ENCODE results near the gene FCGR1A. TPM values are rescaled to one million over a fixed set of nuclear protein-coding genes. Genes with fewer than 3 reads are reported as not detected.
"Not testable (repeated sequence)": the region's sequence is repeated elsewhere in the genome, so short reads cannot be mapped to it uniquely, and the experiment has no call there.

FCGR1A gene
- total RNA-seq, 1 donor from 2014 or later, result not detected

GRCh38 chr1:149746463-149747356 lies 35.8 kb upstream of the FCGR1A start:
- not testable (repeated sequence) for H3K27ac Mint-ChIP-seq; H3K9me3 ChIP-seq (ENCODE audit: low read depth); H2AFZ ChIP-seq (replicated peaks); H3K4me1 ChIP-seq; H3K79me2 ChIP-seq (ENCODE audit: low read depth); H3K4me1 Mint-ChIP-seq; H3F3A ChIP-seq (ENCODE audit: low read depth); H3K27ac ChIP-seq; H3K9me3 Mint-ChIP-seq; H3K9ac ChIP-seq; H3K36me3 Mint-ChIP-seq; H4K20me1 ChIP-seq (ENCODE audit: low read depth); H3K36me3 ChIP-seq; H3K4me3 Mint-ChIP-seq
- H3K27me3 Mint-ChIP-seq (ENCODE audit: insufficient read depth, low read depth), result peaks cover 15% of the 10 kb centered on the region
- Histone ChIP-seq H3K27me3 (peaks cover 31% of the 10 kb centered on the region), H3K4me2 (peak overlapping the region; percentile 70), H3K4me3 (peak overlapping the region; percentile 38)
- peak; percentile 30 for DNase-seq (ENCODE audit: low spot score)
- peak; percentile 68 for TF ChIP-seq EZH2 (IDR thresholded peaks at IDR 0.05)

GRCh38 chr1:149747359-149748143 lies 34.9 kb upstream of the FCGR1A start:
- not testable (repeated sequence) for H3K36me3 Mint-ChIP-seq; H3F3A ChIP-seq (ENCODE audit: low read depth); H3K79me2 ChIP-seq (ENCODE audit: low read depth); H3K27ac Mint-ChIP-seq; H3K36me3 ChIP-seq; H3K9ac ChIP-seq; DNase-seq (ENCODE audit: low spot score); H4K20me1 ChIP-seq (ENCODE audit: low read depth); H3K4me1 ChIP-seq; H3K27ac ChIP-seq; H3K9me3 Mint-ChIP-seq; H3K9me3 ChIP-seq (ENCODE audit: low read depth); H3K4me1 Mint-ChIP-seq; H2AFZ ChIP-seq (replicated peaks)
- Mint-ChIP-seq H3K27me3 (ENCODE audit: insufficient read depth, low read depth) (peaks cover 15% of the 10 kb centered on the region), H3K4me3 (peak overlapping the region; percentile 63)
- peak overlapping the region; percentile 65 for H3K4me2 ChIP-seq
- peaks cover 31% of the 10 kb centered on the region for H3K27me3 ChIP-seq
- TF ChIP-seq EZH2phosphoT487 (IDR thresholded peaks at IDR 0.05) (peak; percentile 36), EZH2 (IDR thresholded peaks at IDR 0.05) (peak; percentile 78)
- peak overlapping the region; percentile 36 for H3K4me3 ChIP-seq

GRCh38 chr1:149748144-149748500 lies 34.4 kb upstream of the FCGR1A start:
- peak; percentile 47 for DNase-seq (ENCODE audit: low spot score)
- H3K4me2 ChIP-seq, result peak overlapping the region; percentile 65
- not testable (repeated sequence) for H3K36me3 Mint-ChIP-seq

GRCh38 chr1:149750562-149750961 lies 31.9 kb upstream of the FCGR1A start:
- H3K79me2 ChIP-seq (ENCODE audit: low read depth); H3K4me1 Mint-ChIP-seq: not testable (repeated sequence)

More at GRCh38 chr1:149748144-149748500, 34.4 kb upstream of the FCGR1A start:
- H3K4me3 ChIP-seq, result peak overlapping the region; percentile 36
- not testable (repeated sequence) for H3K4me1 ChIP-seq; H3K36me3 ChIP-seq; H3K9me3 ChIP-seq (ENCODE audit: low read depth); H3K4me1 Mint-ChIP-seq; H3K27ac Mint-ChIP-seq; H3F3A ChIP-seq (ENCODE audit: low read depth); H4K20me1 ChIP-seq (ENCODE audit: low read depth); H3K27ac ChIP-seq; H2AFZ ChIP-seq (replicated peaks); H3K4me3 Mint-ChIP-seq; H3K9me3 Mint-ChIP-seq; H3K79me2 ChIP-seq (ENCODE audit: low read depth); H3K9ac ChIP-seq
- peaks cover 15% of the 10 kb centered on the region for H3K27me3 Mint-ChIP-seq (ENCODE audit: insufficient read depth, low read depth)
- peaks cover 31% of the 10 kb centered on the region for H3K27me3 ChIP-seq

GRCh38 chr1:149752186-149752585 lies 30.3 kb upstream of the FCGR1A start:
- DNase-seq (ENCODE audit: low spot score); H3K9ac ChIP-seq; H3K4me3 ChIP-seq; H3K4me2 ChIP-seq; H4K20me1 ChIP-seq (ENCODE audit: low read depth); H2AFZ ChIP-seq (replicated peaks); H3K4me1 Mint-ChIP-seq; H3K27ac ChIP-seq; H3K4me3 Mint-ChIP-seq; H3K9me3 Mint-ChIP-seq; H3K36me3 Mint-ChIP-seq; H3K9me3 ChIP-seq (ENCODE audit: low read depth); H3F3A ChIP-seq (ENCODE audit: low read depth); H3K36me3 ChIP-seq; H3K27me3 Mint-ChIP-seq (ENCODE audit: insufficient read depth, low read depth); H3K79me2 ChIP-seq (ENCODE audit: low read depth); H3K27ac Mint-ChIP-seq; H3K4me1 ChIP-seq: not testable (repeated sequence)
- peaks cover 16% of the 10 kb centered on the region for H3K27me3 ChIP-seq

More at GRCh38 chr1:149750562-149750961, 31.9 kb upstream of the FCGR1A start:
- peaks cover 31% of the 10 kb centered on the region for H3K27me3 ChIP-seq
- not testable (repeated sequence) for H3F3A ChIP-seq (ENCODE audit: low read depth); H3K4me1 ChIP-seq; H2AFZ ChIP-seq (replicated peaks); H3K9me3 ChIP-seq (ENCODE audit: low read depth); H3K9me3 Mint-ChIP-seq; H3K27ac Mint-ChIP-seq; H3K27ac ChIP-seq; H3K36me3 ChIP-seq; H3K4me3 Mint-ChIP-seq; H3K4me3 ChIP-seq; H3K9ac ChIP-seq; DNase-seq (ENCODE audit: low spot score); H3K36me3 Mint-ChIP-seq; H4K20me1 ChIP-seq (ENCODE audit: low read depth); H3K4me2 ChIP-seq
- H3K27me3 Mint-ChIP-seq (ENCODE audit: insufficient read depth, low read depth), result peaks cover 15% of the 10 kb centered on the region

- H3K27ac Mint-ChIP-seq, result not testable (repeated sequence)
These were observed 29.0 kb upstream of the FCGR1A start for GRCh38 chr1:149753466-149753865.

GRCh38 chr1:149755294-149755693 lies 27.2 kb upstream of the FCGR1A start:
- not testable (repeated sequence) for H3K9me3 ChIP-seq (ENCODE audit: low read depth); H3K27me3 ChIP-seq; H3K4me3 ChIP-seq; H3K27ac Mint-ChIP-seq; H4K20me1 ChIP-seq (ENCODE audit: low read depth); H2AFZ ChIP-seq (replicated peaks); H3K27me3 Mint-ChIP-seq (ENCODE audit: insufficient read depth, low read depth); H3K4me1 ChIP-seq; H3K4me2 ChIP-seq; DNase-seq (ENCODE audit: low spot score); H3K79me2 ChIP-seq (ENCODE audit: low read depth); H3K27ac ChIP-seq; H3K4me3 Mint-ChIP-seq; H3K36me3 ChIP-seq; H3F3A ChIP-seq (ENCODE audit: low read depth); H3K9me3 Mint-ChIP-seq; H3K4me1 Mint-ChIP-seq; H3K36me3 Mint-ChIP-seq; H3K9ac ChIP-seq

More at GRCh38 chr1:149753466-149753865, 29.0 kb upstream of the FCGR1A start:
- H3K4me2 ChIP-seq; H3F3A ChIP-seq (ENCODE audit: low read depth); H3K9me3 ChIP-seq (ENCODE audit: low read depth); H3K36me3 Mint-ChIP-seq; H3K27ac ChIP-seq; H3K27me3 ChIP-seq; H3K4me3 ChIP-seq; H3K4me1 ChIP-seq; H3K9me3 Mint-ChIP-seq; H3K4me3 Mint-ChIP-seq; DNase-seq (ENCODE audit: low spot score); H3K4me1 Mint-ChIP-seq; H3K36me3 ChIP-seq; H4K20me1 ChIP-seq (ENCODE audit: low read depth); H3K9ac ChIP-seq; H3K79me2 ChIP-seq (ENCODE audit: low read depth); H3K27me3 Mint-ChIP-seq (ENCODE audit: insufficient read depth, low read depth); H2AFZ ChIP-seq (replicated peaks): not testable (repeated sequence)
